Activated naive CD8-positive, alpha-beta T cell treated with anti-CD3 and anti-CD28 coated beads, Interleukin-2, amount 10 ng/mL, durations not matched to agents 7 days and 5 days (primary cell): ENCODE data around the gene SLC37A1. TPM values are rescaled to one million over a fixed set of nuclear protein-coding genes. Genes with fewer than 3 reads are reported as not detected.
"Not testable (repeated sequence)": the region's sequence is repeated elsewhere in the genome, so short reads cannot be mapped to it uniquely, and the experiment has no call there.

Experiments
- ATAC-seq: fragments of 150-1000 bp; cut with Tn5 transposase; one replicate; pipeline ENCODE4 v1.10.0; 2021; ENCODE audit warnings: low read depth, moderate library complexity
- POLR2A ChIA-PET: fragments of 350-600 bp; sonication (Branson Sonifier 250); formaldehyde crosslinking; loops from one replicate; lab custom pipeline; 2021; ENCODE audit warnings: antibody characterized with exemption; lab: Charles Lee
- DNase-seq: peaks from one replicate; pipeline ENCODE4 v3.0.0; 2021
- H3K27ac Mint-ChIP-seq: one replicate; pipeline ENCODE4 v1.8.0; 2022; ENCODE audit warnings: mild to moderate bottlenecking, mixed read lengths
- H3K27me3 Mint-ChIP-seq: one replicate; pipeline ENCODE4 v1.8.0; 2022; ENCODE audit warnings: mild to moderate bottlenecking, moderate library complexity, mixed read lengths
- H3K36me3 Mint-ChIP-seq: one replicate; pipeline ENCODE4 v1.8.0; 2021; ENCODE audit warnings: mild to moderate bottlenecking, mixed read lengths
- H3K4me1 Mint-ChIP-seq: one replicate; pipeline ENCODE4 v1.8.0; 2021; ENCODE audit warnings: mixed read lengths
- H3K4me3 Mint-ChIP-seq: one replicate; pipeline ENCODE4 v1.8.0; 2022; ENCODE audit warnings: mild to moderate bottlenecking, moderate library complexity, mixed read lengths
- H3K9me3 Mint-ChIP-seq: one replicate; pipeline ENCODE4 v1.8.0; 2021; ENCODE audit warnings: mixed read lengths
- total RNA-seq, 2 experiments: library from RNA; stranded (reverse); gene quantifications; one replicate each; pipeline ENCODE4 v1.2.3, GENCODE V29; 2021

SLC37A1 gene
- total RNA-seq, 2 experiments from 2014 or later, result 24.7 to 25.4 TPM

DNA sequence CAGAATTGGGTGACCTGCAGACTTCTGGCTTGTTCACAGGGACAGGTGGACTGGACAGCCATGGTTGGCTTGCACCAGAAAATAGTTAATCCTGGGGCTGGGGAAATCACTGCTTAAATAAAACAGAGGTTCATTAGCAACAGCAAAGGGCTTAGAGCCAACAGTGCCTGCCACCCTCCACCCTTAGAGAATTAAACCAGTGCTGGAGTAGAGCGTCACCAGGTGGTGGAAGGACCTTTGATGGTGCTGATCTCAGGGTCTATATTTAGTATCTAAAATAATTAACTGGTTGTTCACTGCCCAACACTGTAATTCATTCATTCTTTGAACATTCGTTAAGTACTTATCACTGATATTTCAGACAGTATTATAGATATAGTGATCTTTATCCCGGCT is 105.1 kb downstream of the SLC37A1 start:
- Mint-ChIP-seq H3K36me3 (no peaks in the 10 kb centered on the region), H3K9me3 (no peaks in the 10 kb centered on the region), H3K4me3 (no peak overlapping the region), H3K27ac (no peak overlapping the region), H3K27me3 (peaks cover 43% of the 10 kb centered on the region), H3K4me1 (no peaks in the 10 kb centered on the region)
- POLR2A ChIA-PET, result no interaction called here
- ATAC-seq (no peak), DNase-seq (no peak)

DNA sequence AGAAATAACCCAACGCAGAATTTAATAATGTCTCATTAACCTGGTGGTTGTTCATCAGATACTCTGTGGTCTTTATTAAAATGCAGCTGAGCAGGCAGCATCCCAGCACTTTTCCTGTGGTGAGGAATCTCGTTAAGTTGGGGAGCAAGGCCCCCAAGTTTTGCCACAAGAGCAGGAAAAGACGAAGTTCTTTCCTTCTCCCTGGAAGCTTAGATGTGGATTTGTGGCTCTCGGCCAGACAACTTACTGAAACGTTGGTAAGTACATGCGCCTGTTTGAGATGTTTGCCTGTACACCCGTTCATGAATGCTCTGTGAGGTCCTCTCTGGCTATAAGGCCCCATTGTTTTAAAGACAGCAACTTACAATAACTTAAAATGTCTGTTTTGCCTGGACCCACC is 105.5 kb downstream of the SLC37A1 start:
- Mint-ChIP-seq H3K4me3 (no peak overlapping the region), H3K27me3 (peaks cover 44% of the 10 kb centered on the region), H3K36me3 (no peaks in the 10 kb centered on the region), H3K9me3 (no peaks in the 10 kb centered on the region), H3K4me1 (no peaks in the 10 kb centered on the region), H3K27ac (no peak overlapping the region)
- ATAC-seq (no peak), DNase-seq (no peak)
- POLR2A ChIA-PET, result no interaction called here

DNA sequence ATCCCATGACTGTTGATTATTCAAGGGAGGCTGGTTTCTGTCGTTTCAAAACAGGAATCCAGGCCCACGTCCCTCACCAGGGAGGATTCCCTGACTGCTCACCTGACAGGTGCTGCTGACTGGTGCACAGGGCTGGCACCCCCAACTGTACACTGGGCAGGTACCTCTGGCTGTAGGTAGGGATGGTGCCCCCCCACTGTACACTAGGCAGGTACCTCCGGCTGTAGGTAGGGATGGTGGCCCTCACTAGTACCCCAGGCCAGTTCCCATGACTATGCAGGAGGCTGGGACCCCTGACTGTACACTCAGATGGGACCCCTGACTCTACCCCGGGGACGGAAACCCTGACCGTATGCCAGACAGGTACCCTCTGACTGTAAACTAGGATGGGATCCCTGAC is 106.2 kb downstream of the SLC37A1 start:
- ATAC-seq, result no peak
- POLR2A ChIA-PET, result interaction anchor here (0.9 kb wide), 1 partner anchor 157 kb away, joined by 3 read pairs; no protein-coding TSS in a partner anchor
- no peak overlapping the region for H3K4me3 Mint-ChIP-seq

DNA sequence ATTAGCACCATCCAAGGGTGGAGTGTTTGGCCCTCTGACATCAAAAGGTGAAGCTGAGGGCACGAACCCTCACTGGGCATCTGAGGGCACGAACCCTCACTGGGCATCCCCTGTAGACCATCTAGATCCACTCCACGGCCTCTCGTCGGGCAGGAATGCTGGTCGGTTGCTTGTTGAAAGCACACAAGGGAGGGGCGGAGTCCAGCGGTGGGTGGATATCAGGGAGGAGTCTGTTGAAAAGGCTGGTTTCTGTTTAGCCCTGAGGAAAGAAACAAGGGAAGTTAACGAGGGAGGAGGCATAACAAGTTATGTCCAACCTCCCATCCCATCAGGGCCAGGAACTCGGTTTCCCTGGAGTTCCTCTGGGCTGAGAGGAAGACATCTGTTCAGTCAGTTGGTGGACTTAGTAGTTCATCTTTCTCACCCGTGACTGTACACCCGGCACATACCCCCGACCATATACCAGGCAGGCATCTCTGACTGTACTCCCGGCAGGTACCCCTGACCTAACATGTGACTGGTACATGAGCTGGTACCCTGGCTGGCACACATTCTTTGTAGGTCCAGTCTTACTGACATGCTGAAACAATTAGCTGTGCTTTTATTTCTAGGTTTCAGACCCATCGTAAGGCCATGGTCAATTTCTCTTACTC is 107.6 kb downstream of the SLC37A1 start:
- Mint-ChIP-seq H3K4me3 (no peak overlapping the region), H3K27ac (no peak overlapping the region), H3K36me3 (no peaks in the 10 kb centered on the region), H3K4me1 (no peaks in the 10 kb centered on the region), H3K9me3 (no peaks in the 10 kb centered on the region), H3K27me3 (peaks cover 51% of the 10 kb centered on the region)
- POLR2A ChIA-PET, result no interaction called here
- DNase-seq, result no peak
- ATAC-seq, result no peak

More for the DNA sequence above, 106.2 kb downstream of the SLC37A1 start:
- H3K27ac Mint-ChIP-seq, result no peak overlapping the region
- no peaks in the 10 kb centered on the region for H3K4me1 Mint-ChIP-seq
- no peak for DNase-seq
- no peaks in the 10 kb centered on the region for H3K9me3 Mint-ChIP-seq
- H3K27me3 Mint-ChIP-seq, result peaks cover 44% of the 10 kb centered on the region
- no peaks in the 10 kb centered on the region for H3K36me3 Mint-ChIP-seq

DNA sequence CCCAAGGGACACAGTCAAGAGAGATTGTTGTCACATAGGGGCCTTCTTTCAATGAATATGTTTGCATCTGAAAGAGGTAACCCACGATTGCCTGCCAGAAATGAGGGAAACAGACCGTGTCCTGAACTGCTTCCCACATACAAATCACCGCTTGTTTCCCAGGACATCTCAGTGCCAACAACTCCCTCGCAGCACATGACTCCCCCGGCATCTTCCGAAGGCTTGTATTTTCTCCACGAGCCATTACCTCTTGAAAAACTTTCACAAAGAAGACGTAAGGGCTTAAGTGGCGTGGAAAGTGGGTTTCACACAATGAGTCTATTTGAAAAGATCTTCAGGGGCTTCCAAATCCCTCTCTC is 108.1 kb downstream of the SLC37A1 start:
- DNase-seq (no peak), ATAC-seq (no peak)
- Mint-ChIP-seq H3K4me3 (no peak overlapping the region), H3K9me3 (no peaks in the 10 kb centered on the region), H3K27me3 (peaks cover 56% of the 10 kb centered on the region), H3K27ac (no peak overlapping the region), H3K36me3 (no peaks in the 10 kb centered on the region), H3K4me1 (no peaks in the 10 kb centered on the region)
- POLR2A ChIA-PET, result no interaction called here

DNA sequence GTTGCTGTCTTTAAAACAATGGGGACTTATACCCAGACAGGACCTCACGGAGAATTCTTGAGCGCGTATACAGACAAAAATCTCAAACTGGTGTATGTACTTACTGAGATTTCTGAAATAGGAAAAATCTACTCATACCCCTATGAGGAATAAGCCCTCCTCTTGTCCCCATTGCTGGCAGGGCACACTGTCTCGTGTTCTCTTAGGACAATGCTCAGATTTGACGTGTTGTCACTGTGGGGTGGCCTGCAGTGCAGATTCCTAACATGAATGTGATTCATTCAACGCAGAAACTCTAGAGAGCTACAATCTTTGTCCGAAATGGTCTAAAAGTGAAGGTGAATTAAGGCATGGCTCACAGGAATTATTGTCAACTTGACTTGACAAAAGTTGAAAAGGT is 108.6 kb downstream of the SLC37A1 start:
- no peak overlapping the region for H3K27ac Mint-ChIP-seq
- H3K4me1 Mint-ChIP-seq, result no peaks in the 10 kb centered on the region
- H3K27me3 Mint-ChIP-seq, result peaks cover 61% of the 10 kb centered on the region
- ATAC-seq (no peak), DNase-seq (no peak)
- no peaks in the 10 kb centered on the region for H3K9me3 Mint-ChIP-seq
- no peaks in the 10 kb centered on the region for H3K36me3 Mint-ChIP-seq
- POLR2A ChIA-PET, result no interaction called here
- H3K4me3 Mint-ChIP-seq, result no peak overlapping the region

DNA sequence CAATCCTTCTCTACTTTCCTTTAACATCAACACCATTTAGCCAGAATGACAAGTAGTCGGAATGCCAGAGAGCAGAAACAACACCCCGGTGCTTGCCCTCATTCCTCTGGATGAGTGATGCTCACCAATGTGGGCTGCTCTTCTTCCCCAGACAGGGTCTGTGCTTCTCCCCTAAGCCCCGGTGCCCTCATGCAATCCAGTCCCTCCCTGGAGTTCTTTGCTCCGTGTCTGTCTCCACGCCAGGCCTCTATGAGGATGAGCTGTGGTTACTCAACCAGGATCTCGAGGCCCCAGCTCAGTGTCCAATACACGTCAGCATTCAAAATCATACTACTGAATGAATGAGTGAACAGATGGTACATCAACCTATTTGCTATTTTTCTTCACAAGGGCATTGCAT is 110.0 kb downstream of the SLC37A1 start:
- Mint-ChIP-seq H3K27ac (no peak overlapping the region), H3K4me1 (no peaks in the 10 kb centered on the region), H3K9me3 (no peaks in the 10 kb centered on the region), H3K27me3 (peaks cover 55% of the 10 kb centered on the region), H3K4me3 (no peak overlapping the region), H3K36me3 (no peaks in the 10 kb centered on the region)
- no peak for DNase-seq
- no peak for ATAC-seq
- POLR2A ChIA-PET, result no interaction called here

DNA sequence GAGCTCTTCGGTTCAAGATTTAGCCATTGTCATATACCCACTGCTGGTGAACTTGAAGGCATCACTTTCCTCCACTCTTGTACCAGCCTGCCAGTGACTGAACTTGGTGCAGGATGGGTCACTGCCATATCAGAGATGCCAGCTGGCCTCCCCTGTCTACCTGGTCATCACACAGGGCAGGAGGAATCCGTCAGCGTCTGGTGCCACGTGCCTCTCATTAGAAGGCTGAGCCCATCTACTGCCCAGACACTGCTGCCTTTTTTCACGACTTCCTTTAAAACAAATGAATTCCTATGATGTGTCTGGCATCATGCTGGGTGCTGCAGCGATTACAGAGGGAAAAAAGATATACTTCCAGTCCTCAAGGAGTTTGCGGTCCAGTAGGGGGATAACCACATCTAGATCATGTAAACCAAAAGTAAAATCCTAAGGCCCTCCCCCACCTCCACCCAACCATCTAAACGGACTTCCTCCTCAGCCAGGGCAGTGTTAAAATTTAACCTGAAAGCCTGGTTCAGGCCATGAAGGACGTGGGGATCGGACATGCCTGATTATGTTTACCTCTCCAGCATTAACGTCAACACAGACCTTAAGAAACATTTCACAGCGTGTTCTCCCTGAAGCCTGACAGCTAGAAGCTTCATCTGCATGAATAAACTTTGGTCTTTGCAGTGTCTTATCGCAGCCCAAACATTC is 110.6 kb downstream of the SLC37A1 start:
- no peak overlapping the region for H3K27ac Mint-ChIP-seq
- H3K27me3 Mint-ChIP-seq, result peaks cover 50% of the 10 kb centered on the region
- ATAC-seq, result no peak
- no peaks in the 10 kb centered on the region for H3K9me3 Mint-ChIP-seq
- no peak for DNase-seq
- H3K36me3 Mint-ChIP-seq, result no peaks in the 10 kb centered on the region
- H3K4me1 Mint-ChIP-seq, result no peaks in the 10 kb centered on the region
- no peak overlapping the region for H3K4me3 Mint-ChIP-seq
- POLR2A ChIA-PET, result interaction anchor here (0.5 kb wide), 1 partner anchor 395 kb away, joined by 4 read pairs; no protein-coding TSS in a partner anchor

DNA sequence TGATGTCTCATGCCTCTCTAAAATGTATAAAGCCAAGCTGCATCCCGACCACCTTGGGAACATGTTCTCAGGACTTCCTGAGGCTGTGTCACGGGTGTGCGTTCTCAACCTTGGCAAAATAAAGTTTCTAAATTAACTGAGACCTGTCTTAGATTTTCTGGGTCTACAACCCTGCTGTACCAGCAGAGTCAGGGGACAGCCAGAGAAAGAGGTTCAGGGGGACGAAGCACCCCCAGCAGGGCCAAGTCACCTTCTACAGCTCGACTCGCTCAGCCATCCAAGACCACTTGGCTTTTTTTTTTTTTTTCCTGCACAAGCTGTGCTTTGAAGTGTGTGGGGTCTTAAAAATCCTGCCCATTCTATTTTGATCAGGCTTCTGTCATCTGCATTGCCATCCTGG is 111.3 kb downstream of the SLC37A1 start:
- H3K9me3 Mint-ChIP-seq, result no peaks in the 10 kb centered on the region
- peaks cover 44% of the 10 kb centered on the region for H3K27me3 Mint-ChIP-seq
- H3K4me3 Mint-ChIP-seq, result no peak overlapping the region
- no peak for ATAC-seq
- no peaks in the 10 kb centered on the region for H3K4me1 Mint-ChIP-seq
- no peak overlapping the region for H3K27ac Mint-ChIP-seq
- POLR2A ChIA-PET, result interaction anchor here (0.5 kb wide), 1 partner anchor 395 kb away, joined by 4 read pairs; no protein-coding TSS in a partner anchor
- DNase-seq, result no peak
- H3K36me3 Mint-ChIP-seq, result no peaks in the 10 kb centered on the region

DNA sequence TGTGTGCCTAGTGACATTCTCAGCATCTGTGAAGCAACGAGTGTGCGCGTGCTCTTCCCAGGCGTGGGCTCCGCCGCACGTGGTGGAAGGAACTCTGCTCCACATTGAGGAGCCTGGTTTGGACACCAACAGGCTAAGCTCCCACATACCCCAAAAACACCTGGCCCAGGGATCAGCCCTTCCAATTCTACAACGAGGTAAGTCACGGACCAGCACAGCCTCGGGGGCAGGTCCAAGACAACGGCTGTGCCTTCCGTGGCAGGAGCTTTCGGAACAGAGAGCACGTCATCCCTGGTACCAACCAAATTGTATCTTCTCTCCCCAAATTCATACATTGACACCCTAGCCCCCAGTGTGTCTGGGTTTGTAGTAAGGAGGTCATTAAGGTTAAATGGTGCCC is 112.5 kb downstream of the SLC37A1 start:
- no peaks in the 10 kb centered on the region for H3K9me3 Mint-ChIP-seq
- ATAC-seq, result no peak
- H3K4me3 Mint-ChIP-seq, result no peak overlapping the region
- DNase-seq, result no peak
- peaks cover 34% of the 10 kb centered on the region for H3K27me3 Mint-ChIP-seq
- peaks cover 3% of the 10 kb centered on the region for H3K4me1 Mint-ChIP-seq
- POLR2A ChIA-PET, result no interaction called here
- no peaks in the 10 kb centered on the region for H3K36me3 Mint-ChIP-seq
- no peak overlapping the region for H3K27ac Mint-ChIP-seq

DNA sequence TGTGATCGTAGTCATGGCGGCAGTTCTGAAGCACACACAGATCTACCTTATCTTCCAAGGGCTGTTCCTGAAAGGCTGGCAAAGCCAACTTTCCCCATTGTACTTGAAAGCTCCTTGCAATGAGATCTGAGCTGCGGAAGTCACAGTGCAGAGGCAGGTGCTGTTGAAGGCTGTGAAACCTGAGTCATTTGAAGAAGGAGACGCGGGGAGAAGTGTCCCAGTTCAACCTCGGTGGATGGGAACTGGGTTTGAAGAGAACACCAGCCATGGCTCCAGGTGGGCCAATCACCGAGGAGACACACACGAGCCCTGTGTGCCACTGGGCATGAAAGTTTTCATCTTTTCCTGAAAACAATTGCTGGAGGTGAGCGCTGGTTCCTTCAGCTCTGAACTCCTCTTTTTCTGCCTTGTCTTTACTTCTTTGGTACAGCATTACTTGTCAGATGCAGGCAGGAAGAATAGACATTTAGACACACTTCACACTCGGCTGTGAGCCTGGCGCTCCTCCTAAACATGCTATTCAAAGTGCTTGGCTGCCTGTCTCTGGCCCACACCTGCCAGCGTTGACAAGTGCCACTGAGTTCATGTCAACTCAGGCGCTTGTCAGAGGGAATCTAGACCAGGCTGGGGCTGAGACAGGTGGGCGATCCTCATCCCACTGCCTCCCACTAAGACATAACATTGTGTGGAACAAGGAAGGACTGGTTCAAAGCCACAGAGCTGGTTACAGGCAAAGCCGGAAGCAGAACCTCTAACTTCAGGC is 114.1 kb downstream of the SLC37A1 start:
- no peak for ATAC-seq
- H3K36me3 Mint-ChIP-seq, result no peaks in the 10 kb centered on the region
- H3K27ac Mint-ChIP-seq, result no peak overlapping the region

DNA sequence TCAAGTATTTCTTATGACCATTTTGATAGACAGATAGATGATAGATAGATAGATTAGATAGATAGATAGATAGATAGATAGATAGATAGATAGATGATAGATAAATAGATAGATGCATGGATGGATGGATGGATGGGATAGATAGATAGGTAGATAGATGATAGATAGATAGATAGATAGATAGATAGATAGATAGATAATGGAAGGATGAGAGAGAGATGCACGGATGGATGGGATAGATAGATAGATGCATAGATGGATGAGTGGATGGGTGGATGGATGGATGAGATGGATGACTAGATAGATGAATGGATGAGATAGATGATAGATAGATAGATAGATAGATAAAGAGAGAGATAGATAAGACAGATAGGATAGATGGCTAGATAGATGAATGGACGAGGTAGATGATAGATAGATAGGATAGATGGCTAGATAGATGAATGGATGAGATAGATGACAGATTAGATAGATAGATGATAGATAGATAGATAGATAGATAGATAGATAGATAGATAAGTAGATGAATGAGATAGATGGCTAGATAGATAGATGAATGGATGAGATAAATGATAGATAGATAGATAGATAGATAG is 114.9 kb downstream of the SLC37A1 start:
- H3K27me3 Mint-ChIP-seq, result peaks cover 23% of the 10 kb centered on the region

More for the DNA sequence above, 114.1 kb downstream of the SLC37A1 start:
- Mint-ChIP-seq H3K9me3 (no peaks in the 10 kb centered on the region), H3K4me1 (peaks cover 4% of the 10 kb centered on the region), H3K4me3 (no peak overlapping the region), H3K27me3 (peaks cover 26% of the 10 kb centered on the region)
- DNase-seq, result no peak
- POLR2A ChIA-PET, result no interaction called here

DNA sequence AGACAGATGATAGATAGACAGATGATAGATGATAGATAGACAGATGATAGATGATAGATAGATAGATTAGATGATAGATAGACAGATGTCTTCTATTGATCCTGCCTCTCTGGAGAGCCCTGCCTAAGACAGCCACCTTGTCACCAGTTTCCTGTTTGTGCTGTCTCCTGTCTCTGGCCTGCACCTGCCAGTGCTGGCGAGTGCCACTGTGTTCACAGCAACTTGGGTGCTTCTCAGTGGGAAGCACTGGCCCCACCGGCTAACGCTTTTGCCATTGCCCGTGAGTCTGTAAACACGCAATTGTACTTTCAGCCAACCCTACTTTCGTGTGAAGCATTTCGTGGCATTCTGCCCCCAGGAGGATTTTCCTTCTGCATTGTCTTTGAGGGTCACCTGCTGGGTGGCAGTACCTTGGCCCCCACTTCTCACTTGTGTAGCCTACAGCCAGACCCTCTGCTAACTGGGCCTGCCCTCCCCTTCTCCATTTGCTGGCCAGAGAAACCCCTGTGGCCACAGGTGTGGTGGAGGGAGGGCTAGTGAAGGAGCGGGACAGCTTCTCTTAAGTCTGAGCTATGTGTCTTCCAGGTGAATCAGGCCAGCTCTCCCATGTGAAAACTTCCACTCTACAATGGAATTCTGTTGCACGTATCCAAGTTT is 116.4 kb downstream of the SLC37A1 start:
- no peak overlapping the region for H3K4me3 Mint-ChIP-seq
- no peak for ATAC-seq
- POLR2A ChIA-PET, result no interaction called here
- peaks cover 20% of the 10 kb centered on the region for H3K27me3 Mint-ChIP-seq
- H3K9me3 Mint-ChIP-seq, result no peaks in the 10 kb centered on the region
- H3K4me1 Mint-ChIP-seq, result peaks cover 4% of the 10 kb centered on the region
- no peak for DNase-seq
- no peak overlapping the region for H3K27ac Mint-ChIP-seq
- no peaks in the 10 kb centered on the region for H3K36me3 Mint-ChIP-seq

More for the DNA sequence above, 114.9 kb downstream of the SLC37A1 start:
- H3K4me1 Mint-ChIP-seq, H3K36me3 Mint-ChIP-seq, H3K9me3 Mint-ChIP-seq, POLR2A ChIA-PET, H3K4me3 Mint-ChIP-seq, ATAC-seq, H3K27ac Mint-ChIP-seq, DNase-seq: not testable (repeated sequence)
